HG02759 (cell line): ENCODE data around the gene C10orf90.

Source experiments
- ATAC-seq: cut with Tn5 transposase; IDR thresholded peaks from one replicate; pipeline ENCODE4 v1.9.1; 2021; ENCODE audit warnings: mild to moderate bottlenecking, moderate library complexity; ENCODE audit not compliant: unreplicated experiment

The C10orf90 gene

DNA sequence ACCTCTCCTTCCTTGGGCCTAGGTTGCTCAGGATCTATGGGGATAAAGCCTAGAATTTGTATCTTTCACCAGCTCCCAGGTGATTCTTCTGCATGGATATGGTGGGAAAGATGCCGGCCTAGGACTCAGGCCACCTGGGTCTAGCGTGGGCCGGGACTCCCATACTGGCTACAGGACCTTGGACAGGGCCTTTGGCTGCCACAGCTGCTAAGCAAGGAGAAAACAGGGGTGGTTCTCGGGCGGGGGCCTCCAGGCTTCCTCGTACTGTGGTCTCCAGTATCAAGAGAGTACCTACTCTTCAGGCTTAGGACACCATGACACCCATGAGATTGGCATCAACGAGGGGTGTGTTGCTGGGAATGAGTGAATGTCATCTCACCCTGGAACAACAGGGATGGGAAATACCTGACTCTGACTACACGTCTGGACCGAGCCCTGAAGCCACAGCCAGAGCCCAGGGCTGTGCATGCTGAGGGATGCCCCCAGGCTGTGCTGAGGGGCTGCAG is 161.9 kb downstream of the C10orf90 start:
- ATAC-seq = no peak

DNA sequence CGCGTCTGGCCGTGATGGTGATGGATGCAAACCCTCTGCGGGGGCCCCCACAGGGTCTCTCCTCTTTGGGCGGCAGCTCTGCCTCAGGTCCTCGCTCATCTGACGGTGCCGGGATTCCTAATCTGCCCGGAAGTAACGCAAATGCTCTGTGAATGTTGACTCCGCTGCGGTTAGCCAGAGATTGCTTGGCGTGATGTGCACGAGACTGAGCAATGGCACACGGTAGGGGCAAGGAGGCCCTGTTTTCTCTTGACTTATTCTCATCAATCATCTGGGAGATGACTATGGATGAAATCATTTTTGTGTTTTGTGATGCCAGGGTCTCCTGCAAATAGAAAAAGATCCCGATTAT is 165.8 kb downstream of the C10orf90 start:
- ATAC-seq = no peak

DNA sequence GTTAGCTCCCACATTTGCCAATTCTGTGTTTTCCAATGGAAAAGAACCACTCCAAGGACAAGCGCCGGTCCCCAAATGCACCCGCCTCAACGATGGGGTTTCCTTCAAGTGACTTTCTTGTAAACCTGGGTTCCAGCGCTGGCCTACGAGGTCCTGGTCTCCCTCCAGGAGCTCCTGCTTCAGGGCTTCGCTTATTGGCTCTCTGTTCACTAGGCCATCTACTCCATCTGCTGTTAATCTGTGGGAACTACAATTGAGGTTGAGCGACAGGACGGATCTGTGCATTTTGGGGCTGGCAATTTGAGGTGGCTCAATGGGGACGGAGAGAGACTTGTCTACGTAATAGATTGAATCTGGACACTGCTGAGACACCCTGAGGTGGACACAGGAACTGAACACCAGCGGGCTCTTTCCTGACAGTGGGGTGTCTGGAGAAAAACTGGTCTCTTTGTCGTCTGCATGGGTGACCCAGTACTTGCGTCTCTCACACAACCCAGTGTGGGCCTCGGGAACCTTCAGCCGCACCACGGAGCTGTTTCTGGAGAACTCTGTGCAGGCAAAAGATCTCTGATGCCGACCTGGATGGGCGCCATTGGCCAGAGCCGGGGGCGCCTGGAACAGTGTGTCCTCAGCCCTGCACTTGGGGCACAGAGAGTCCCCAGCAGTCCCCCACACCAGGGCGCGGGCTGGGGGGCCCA is 166.3 kb downstream of the C10orf90 start:
- ATAC-seq = peak; percentile 59

DNA sequence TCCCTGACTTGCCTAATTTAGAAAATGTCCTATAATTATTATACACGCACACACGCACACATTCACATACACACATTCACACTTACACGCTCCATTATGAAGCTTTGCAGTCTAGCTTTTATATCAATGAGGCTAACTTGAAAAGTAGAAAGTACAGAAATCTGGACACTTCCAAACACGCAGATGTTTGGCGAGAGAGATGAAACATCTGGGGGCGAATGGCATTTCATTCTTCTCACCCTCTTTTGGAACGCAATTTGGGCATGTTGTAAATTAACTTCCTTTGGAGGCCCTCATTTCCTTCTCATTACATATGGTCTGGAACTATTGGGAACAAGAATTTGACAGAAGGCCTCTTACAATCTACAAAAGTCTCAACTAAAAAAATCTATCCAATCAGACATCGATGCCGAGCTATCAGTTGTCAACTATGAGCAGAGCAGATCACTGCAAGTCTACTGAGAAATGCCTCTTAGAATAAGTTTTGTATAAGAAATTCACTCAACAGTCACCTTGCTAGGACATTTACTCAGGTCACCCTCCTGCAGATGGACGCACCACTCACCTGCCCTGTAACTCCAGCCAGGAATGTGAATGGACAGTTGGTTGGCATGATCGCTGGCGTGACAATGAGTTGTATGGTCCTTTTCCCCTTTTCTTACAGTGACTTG is 167.0 kb downstream of the C10orf90 start:
- ATAC-seq = no peak

DNA sequence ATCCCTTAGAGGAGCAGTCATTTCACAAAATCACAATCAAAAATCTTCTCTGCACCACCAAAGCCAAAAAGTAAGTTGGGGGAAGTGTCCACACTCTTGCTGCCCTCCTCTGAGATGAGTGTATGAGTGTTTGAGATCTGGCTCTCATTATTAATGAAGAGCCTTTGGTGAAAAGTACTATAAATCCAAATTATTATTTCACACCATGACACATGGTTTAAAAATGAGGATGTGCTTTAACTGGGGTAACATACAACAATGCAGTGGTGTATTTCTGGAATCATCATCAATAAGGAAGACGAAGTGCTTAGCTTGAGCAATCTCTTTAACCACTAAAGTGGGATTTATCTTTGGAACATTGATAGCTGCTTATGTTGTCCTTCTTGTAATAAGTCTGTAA is 168.1 kb downstream of the C10orf90 start:
- ATAC-seq = no peak

DNA sequence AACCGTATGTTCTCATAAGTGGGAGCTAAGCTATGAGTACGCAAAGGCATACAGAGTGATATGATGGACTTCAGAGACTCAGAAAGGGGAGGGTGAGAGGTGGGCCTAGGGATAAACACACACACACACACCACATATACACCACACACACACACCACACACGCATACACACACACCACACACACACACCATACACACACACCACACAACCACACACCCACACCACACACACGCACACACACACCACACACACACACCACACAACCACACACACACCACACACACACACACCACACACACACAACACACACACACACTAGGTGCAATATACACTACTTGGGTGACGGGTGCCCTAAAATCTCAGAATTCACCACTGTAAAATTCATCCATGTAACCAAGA is 168.7 kb downstream of the C10orf90 start:
- no peak for ATAC-seq

DNA sequence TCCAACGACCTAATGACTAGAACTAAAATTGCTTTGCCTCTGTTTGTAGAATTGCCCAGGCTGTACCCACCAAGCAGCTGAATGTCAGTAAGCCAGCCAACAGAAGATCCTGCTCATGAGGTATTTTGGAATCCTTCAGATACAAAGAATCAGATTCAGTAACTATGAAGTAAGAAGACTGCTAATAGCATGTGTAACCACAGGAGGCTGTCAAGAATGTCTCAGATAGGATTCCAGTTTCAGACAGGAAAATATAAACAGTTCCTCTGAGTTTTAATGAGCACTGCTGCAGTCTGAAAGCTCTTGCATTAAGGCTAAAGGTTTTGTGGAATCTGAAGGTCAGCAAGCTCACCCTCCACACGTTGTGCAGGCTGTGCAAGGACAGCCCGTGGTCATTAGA is 169.6 kb downstream of the C10orf90 start:
- ATAC-seq = no peak

DNA sequence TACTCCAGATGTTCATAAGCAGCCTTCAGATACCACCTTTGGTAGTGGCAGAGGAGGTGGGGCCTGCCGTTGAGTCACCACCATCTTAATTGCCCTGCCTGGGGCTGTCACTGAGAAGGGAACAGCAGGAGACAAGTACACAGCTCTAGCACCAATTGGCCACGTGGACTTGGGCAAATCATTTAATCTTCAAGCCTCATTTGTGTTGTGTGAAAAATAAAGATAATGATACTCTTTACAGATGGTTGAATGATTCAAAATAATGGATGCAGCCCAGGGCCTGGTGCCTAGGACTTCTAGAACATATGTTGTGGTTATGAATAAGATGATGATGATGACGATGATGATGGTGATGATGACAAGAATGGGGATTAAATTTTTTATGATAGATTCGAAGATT is 170.3 kb downstream of the C10orf90 start:
- no peak for ATAC-seq

DNA sequence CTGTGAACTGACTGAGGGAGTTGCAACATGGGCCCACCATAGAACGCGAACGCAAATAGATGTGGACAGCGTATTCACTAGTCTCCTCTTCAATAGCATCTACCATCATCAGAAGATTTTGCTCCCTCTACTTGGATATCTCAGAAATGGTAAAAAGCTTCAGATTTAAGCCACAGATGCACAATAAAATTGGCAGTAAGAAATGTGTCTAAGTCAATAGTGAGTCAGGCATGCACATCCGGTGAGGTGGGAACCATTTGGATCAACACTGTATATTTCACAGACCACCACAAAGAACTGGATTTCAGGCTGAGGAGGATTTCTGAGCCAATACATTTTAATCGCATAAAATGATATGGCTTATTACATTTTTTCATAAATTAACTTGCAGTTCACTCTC is 170.7 kb downstream of the C10orf90 start:
- ATAC-seq = no peak

DNA sequence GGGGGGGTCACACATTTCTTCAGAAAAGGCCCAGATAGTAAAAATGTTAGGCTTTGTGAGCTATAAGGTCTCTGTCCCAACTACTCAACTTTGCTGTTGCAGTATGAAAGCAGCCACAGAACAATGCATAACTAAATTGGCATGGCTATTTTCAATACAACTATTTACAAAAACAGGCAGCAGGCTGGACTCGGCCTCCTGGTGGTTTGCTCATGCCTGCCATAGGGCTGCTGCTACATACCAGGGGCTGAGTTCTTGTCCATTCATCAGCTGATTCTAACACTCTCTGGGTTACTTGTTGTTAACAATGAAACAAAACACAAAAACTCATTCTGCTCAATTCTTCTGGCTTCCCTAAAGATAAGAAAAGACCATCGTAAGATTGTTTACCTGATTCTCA is 172.8 kb downstream of the C10orf90 start:
- no peak for ATAC-seq

DNA sequence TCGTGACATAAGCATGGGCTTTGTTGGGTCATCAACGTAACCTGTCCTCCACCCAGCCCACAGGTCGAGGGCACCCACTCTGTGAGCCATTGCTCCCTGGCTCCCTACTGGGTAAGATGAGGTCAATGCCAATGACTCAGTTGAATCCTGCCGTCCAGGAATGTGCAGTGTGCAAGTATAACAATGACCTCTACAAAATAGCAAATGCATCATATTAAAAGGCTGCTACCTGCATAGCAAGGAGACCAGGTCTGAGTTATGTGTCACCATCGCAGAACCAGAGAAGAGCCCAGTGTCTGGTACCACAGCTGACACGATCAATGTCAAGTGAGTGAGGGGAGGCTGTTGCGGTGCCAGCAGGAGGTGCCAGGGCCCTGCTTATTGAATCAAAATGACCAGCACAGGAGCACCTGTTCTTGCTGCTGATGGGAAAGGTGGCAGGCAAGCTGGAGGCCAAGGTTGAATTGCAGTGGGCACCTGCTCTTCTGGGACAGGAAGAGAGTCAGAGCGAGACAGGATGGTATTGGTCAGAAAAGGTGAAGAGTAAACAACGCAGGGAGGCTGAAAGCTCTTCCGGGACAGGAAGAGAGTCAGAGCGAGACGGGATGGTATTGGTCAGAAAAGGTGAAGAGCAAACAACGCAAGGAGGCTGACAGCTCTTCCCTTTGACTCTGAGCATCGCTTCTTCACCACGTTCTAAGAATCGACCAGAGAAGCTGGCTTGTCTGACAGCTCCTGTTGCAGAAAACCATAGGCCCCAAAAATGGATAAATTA is 173.5 kb downstream of the C10orf90 start:
- ATAC-seq = no peak

DNA sequence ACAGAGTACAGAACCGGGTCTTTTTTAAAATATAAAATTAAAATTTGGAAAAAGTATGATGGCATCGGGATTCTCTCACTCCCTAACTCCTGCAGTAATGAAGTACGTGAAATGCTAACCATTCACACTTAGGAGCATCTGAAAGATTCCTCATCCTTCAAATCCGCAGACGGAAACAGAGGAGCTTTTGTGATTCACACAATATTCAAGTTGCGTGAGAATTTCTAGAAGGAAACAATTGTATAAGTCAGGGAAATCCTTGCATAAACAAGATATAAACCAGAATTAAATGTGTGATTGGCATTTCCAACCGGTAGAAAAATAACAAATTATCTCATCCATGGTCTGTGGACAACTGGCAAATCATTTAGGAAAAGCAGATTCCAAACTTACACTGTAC is 179.0 kb downstream of the C10orf90 start:
- ATAC-seq = no peak

DNA sequence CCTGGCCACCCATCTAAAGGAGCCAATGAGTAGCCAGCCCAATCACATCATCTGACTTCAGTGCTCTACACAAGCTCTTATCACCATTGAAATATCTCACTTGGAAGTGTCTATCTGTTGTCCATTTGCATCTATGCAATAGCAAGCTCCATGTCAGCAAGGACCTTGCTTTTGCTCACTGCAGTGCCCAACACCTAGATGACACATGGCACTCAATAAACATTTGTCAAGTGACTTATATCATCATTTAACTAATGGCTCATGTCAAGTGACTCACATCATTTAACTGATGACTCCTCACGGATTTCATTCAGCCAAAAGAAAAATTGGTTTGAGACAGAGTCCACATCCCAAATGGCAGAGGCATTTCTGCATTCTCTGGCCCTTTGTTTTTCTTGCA is 189.3 kb downstream of the C10orf90 start:
- ATAC-seq = no peak

DNA sequence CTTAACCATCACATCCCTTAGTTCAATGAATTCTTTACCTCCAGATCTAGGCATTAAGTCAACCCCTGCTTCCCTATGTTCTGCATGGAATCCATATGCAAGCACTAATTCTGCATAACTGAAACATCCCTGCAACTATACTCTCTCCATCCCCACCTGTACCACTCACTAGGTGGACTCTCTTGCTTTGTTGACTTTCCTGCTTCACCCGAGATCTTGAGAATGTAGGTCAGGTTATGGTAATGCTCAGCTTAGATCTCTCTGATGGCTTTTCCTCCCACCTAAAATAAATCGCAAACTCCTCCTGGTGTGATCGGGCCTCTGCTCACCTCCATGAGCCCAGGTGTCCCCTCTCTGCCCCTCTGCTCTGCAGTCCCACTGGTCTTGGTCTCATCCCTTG is 189.8 kb downstream of the C10orf90 start:
- no peak for ATAC-seq

DNA sequence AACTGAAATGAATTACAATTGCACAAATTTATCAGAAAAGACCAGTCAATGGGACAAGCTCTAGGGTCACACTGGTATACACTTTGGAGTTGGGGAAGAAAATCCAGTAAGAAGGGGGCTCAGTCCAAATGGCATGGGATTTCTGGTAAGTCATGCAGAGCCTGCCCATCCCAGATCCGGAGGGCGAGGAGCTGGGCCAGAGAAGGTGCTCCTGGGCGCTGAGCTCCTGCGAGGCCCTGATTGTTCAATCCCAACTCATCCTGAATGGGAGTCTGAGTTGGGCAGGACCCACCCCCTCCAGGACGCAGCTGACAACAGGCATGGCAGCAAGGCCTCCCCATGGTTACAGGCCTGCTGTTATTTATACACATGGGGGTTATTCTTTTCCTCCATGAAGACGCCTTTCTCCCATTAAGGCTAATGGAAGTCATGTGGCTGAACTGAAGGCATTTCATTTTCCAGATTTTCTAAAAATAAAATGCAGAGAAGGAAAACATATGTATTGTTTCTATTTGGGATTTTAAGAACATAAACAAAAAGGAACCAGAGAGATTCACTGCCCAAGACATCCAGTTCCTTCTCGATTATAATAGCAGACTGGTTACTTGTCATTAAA is 191.1 kb downstream of the C10orf90 start:
- ATAC-seq = no peak

DNA sequence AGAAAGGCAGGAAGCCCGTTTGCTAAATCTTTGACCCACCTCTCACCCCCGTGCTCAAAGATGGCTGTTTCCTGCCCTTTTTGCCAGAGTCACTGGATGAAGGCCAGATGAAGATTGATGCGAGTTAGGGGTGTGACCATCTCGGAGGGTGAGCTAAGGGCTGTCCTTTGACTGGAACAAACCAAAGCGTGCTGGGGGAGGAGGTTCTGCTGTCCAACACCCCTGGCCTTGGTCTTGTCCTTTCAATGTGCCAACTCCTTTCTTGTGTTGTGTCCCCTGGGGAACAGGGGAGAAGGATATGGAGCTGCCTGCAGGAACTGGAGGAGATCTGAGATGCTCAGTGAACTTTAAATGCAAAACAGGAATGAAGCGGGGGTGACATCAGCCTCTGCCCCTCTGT is 191.9 kb downstream of the C10orf90 start:
- no peak for ATAC-seq

DNA sequence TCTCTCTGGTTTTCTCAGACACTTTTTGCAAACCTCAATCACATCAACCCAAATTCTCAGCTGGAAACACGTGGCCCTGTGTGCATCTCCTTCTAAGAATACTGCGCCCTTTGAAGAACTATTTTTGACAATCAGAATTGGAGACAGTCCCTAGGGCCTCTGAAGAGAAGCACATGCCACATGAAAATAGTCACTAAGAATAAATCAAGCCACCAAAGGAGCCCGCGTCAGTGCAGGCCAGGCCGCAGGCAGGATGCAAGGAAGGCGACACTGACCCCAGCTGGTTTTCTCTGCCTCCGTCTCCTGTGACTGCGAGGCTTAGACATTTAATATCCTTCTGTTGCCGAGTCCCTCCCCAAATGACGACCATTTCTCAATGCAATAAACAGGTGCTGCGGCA is 194.2 kb downstream of the C10orf90 start:
- ATAC-seq = no peak

DNA sequence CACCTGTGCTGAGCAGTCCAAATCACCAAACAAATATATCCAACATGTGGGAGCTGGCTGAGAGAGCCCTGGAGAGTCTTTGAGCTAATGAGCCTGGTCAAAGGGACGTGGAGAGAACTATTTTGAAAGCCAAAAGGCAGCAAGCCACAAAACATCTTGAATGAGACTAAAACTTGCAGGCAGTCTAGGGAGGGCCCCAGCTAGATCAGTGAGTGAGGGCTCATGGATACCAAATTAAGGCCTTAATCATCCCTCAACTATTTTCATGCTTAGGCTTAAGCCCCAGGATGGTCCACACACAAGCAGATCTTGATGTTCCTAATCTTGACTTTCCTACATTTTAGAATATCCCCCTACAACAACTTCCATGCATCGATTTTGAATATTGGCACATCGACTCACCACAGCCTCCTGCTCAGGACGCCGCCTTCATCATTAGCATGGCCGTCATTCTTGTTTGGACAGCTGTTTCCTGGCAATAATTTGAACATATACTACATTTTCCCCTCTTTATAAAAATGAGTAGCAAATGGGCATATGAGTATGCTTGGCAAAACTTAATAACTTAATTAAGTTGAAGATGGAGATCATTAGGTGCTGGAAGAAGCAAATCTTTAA is 195.3 kb downstream of the C10orf90 start:
- no peak for ATAC-seq

DNA sequence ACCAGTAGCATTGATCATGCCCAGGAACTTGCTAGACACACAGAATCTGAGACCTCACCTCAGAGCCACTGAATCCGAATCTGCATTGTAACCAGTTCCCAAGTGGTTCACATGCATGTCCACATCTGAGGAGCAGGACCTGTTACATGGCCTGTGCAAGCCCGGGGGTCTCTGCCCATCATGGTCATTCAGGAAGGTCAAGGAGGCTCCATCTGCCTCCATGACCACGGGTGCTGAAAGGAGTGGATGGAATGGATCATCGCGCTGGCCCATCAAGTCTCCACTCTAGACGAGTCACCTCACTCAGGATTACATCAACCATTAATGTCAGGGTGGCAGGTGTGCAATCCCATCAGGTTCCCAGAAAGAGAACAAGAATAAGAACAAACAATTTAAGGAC is 196.5 kb downstream of the C10orf90 start:
- no peak for ATAC-seq

DNA sequence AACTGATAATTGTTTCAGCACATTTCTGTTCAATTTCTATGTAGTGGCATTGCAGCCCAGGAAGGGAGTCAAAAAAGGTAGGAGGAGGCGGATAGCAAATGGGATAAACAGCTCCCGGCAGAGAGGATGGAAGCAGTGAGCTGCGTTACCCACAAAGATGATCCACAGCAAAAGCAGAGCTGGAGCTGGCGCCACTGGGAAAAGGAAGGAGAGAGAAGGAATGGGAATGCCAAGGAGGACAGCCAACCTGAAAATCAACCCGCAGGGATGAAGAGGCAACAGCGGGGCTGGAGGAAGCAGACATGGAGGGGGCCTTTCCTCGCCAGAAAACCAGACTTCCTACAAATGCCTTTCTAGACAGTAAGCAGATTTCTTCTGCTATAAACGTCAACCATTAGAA is 199.5 kb downstream of the C10orf90 start:
- no peak for ATAC-seq

DNA sequence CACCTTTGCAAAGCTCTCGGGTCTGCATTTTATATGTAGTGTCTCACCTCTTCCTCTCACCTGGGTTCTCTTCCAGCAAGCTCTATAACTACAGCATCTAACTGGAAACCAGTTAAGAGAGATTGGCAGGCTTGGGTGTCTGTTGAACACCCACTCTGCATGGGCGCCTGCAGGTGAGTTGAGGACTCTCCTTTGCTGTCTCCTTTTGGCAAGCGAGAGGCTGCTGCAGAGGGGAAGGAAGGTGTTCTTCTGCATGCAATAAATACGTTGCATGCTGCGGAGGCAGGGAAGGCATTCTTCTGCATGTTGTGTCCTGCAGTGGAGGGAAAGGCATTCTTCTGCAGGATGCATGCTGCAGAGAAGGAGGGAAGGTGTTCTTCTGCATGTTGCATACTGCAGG is 200.8 kb downstream of the C10orf90 start:
- ATAC-seq = no peak
